Thyroid gland (tissue), 4 donors: ENCODE measurements around the gene DENND1C. TPM values are rescaled to one million over a fixed set of nuclear protein-coding genes. Genes with fewer than 3 reads are reported as not detected.

Experiments
- DNase-seq, 2 donors: peaks; one replicate each; pipeline ENCODE4 v3.0.0-alpha.2; 2019
- H3K27ac ChIP-seq, 3 donors: fragments of 200-600 bp; sonication (generic); 1 replicate in 2 of 3; 2 replicates in 1 of 3; pipeline ENCODE4 v1.5.1; 2016 to 2019; ENCODE audit warnings: mild to moderate bottlenecking in 1 of 3, moderate library complexity in 1 of 3
- H3K27me3 ChIP-seq: fragments of 200-600 bp; sonication (generic); one replicate; pipeline ENCODE4 v1.5.1; 2019
- H3K36me3 ChIP-seq, 2 donors: fragments of 200-600 bp; sonication (generic); one replicate each; pipeline ENCODE4 v1.5.1; 2016 to 2019
- H3K4me1 ChIP-seq, 2 donors: fragments of 200-600 bp; sonication (generic); one replicate each; pipeline ENCODE4 v1.5.1; 2017 to 2019
- H3K4me3 ChIP-seq, 3 donors: fragments of 200-600 bp; sonication (generic); replicated peaks in 1 of 3; 1 replicate in 2 of 3; 2 replicates in 1 of 3; pipeline ENCODE4 v1.5.1; 2016; ENCODE audit warnings: mild to moderate bottlenecking in 1 of 3
- H3K9me3 ChIP-seq: fragments of 200-600 bp; sonication (generic); one replicate; pipeline ENCODE4 v1.5.1; 2017
- POLR2A ChIP-seq, 2 donors: fragments of 450-650 bp; IDR thresholded peaks; one replicate each; pipeline ENCODE4 v1.6.1; 2017; ENCODE audit warnings: antibody characterized with exemption in 2 of 2, mild to moderate bottlenecking in 2 of 2, moderate library complexity in 1 of 2
- WGBS, 2 donors: methylation state at CpG; one replicate each; pipeline ENCODE4 v1.1.5; 2017; 5-methylcytosine and 5-hydroxymethylcytosine counted together
- intact Hi-C: fragments of 100-400 bp; cut with DNase I; formaldehyde crosslinking; loops from one replicate; pipeline ENCODE4 v1.15.1; 2023
- total RNA-seq, 4 donors: library from RNA; depleted of rRNA; stranded (reverse); fragments of >200 nt; gene quantifications; one replicate each; pipeline ENCODE4 v1.2.3, GENCODE V29; 2016
- TF ChIP-seq, protein P1 (sequence below), 6 experiments: fragments of 200-600 bp in 3 of 6; fragments of 450-650 bp in 3 of 6; sonication (generic) in 3 of 6; IDR thresholded peaks; one replicate each; pipeline ENCODE4 v1.5.1; 2016 to 2019; ENCODE audit warnings: antibody characterized with exemption in 6 of 6, mild to moderate bottlenecking in 2 of 6, inconsistent platforms in 1 of 6, moderate library complexity in 1 of 6

The DENND1C gene
- total RNA-seq, 4 donors from 2014 or later, result 1.3 to 2.1 (median 1.8) TPM; not detected in 1

- H3K27ac ChIP-seq, result no peak overlapping the region
- H3K27me3 ChIP-seq, result peaks cover 15% of the 10 kb centered on the region
- no peaks in the 10 kb centered on the region for H3K9me3 ChIP-seq
- no peak for TF ChIP-seq POLR2A (IDR thresholded peaks at IDR 0.05)
- TF ChIP-seq, protein P1, sequence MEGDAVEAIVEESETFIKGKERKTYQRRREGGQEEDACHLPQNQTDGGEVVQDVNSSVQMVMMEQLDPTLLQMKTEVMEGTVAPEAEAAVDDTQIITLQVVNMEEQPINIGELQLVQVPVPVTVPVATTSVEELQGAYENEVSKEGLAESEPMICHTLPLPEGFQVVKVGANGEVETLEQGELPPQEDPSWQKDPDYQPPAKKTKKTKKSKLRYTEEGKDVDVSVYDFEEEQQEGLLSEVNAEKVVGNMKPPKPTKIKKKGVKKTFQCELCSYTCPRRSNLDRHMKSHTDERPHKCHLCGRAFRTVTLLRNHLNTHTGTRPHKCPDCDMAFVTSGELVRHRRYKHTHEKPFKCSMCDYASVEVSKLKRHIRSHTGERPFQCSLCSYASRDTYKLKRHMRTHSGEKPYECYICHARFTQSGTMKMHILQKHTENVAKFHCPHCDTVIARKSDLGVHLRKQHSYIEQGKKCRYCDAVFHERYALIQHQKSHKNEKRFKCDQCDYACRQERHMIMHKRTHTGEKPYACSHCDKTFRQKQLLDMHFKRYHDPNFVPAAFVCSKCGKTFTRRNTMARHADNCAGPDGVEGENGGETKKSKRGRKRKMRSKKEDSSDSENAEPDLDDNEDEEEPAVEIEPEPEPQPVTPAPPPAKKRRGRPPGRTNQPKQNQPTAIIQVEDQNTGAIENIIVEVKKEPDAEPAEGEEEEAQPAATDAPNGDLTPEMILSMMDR (IDR thresholded peaks at IDR 0.05), result no peak
- H3K36me3 ChIP-seq, result no peaks in the 10 kb centered on the region
- no peak for DNase-seq
- intact Hi-C loops, result no loop called here
- H3K4me3 ChIP-seq, result no peak overlapping the region
- 37 to 38% methylated on average over 9 of the region's 9 CpGs for WGBS, 2 donors
- peaks cover 5 to 16% of the 10 kb centered on the region in 2 donors for H3K4me1 ChIP-seq
Measured at GRCh38 chr19:6528544-6529121, 47.0 kb upstream of the DENND1C start.

DNA sequence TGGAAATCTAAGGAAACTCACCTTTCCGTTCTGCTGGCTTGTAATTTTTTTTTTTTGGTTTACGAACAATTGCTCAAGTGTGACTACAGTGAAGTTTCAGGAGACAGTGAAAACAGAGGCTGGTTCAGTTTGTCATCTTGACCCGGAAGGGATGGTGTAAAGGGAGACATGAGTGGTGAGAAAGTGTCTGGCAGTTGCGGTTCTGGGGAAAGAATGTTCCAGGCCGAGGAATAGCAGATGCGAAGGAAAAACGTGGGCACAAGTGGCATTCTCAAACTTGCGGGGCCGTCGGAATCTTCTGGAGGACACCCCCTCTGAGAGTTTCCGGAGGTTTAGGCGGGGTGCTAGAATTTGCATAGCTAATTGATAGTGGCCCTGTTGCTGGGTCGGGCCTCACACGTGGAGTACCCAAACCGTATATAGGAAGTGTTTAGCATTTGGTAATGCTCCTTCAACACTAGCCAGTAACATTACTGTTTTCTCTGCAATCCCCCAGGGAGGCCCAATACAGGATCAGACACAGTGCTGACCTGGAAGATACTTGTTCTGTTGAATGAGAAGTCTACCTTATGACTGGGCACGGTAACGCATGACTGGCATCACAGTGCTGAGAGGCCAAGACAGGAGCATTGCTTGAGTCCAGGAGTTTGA, 46.4 kb upstream of the DENND1C start:
- 44 to 48% methylated on average over 17 of the region's 17 CpGs for WGBS, 2 donors

GRCh38 chr19:6524311-6524710, 42.7 kb upstream of the DENND1C start:
- H3K36me3 ChIP-seq, result no peaks in the 10 kb centered on the region
- no peak for DNase-seq
- no peaks in the 10 kb centered on the region for H3K9me3 ChIP-seq
- 58 to 63% methylated on average over 2 of the region's 2 CpGs for WGBS, 2 donors
- H3K27ac ChIP-seq, result no peak overlapping the region
- H3K4me1 ChIP-seq, result no peaks in the 10 kb centered on the region
- H3K4me3 ChIP-seq, result no peak overlapping the region
- TF ChIP-seq POLR2A (IDR thresholded peaks at IDR 0.05), result no peak
- TF ChIP-seq, protein P1 (IDR thresholded peaks at IDR 0.05), result no peak
- intact Hi-C loops, result no loop called here
- H3K27me3 ChIP-seq, result no peaks in the 10 kb centered on the region

More for the DNA sequence above, 46.4 kb upstream of the DENND1C start:
- no peaks in the 10 kb centered on the region for H3K9me3 ChIP-seq
- intact Hi-C loops, result no loop called here
- no peak overlapping the region for H3K4me3 ChIP-seq
- H3K36me3 ChIP-seq, result no peaks in the 10 kb centered on the region
- DNase-seq, result no peak
- peaks cover 14% of the 10 kb centered on the region for H3K27me3 ChIP-seq
- no peak for TF ChIP-seq POLR2A (IDR thresholded peaks at IDR 0.05)
- TF ChIP-seq, protein P1 (IDR thresholded peaks at IDR 0.05), result no peak
- H3K4me1 ChIP-seq, result peaks cover 5 to 16% of the 10 kb centered on the region in 2 donors
- H3K27ac ChIP-seq, result no peak overlapping the region

DNA sequence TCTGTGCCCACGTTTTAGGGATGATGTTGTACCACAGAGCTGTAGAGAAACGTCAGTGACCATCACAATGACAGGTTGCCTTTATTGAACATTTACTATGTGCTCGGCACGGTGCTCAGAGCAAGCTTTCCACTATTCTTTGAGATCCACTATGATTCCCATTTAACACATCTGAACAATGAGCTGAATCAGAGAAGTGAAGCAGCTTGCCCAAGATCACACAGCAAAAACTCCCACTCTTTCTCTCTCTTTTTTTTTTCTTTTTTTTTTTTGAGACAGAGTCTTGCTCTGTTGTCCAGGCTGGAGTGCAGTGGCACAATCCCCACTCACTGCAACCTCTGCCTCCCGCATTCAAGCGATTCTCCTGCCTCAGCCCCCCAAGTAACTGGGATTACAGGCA, 41.1 kb upstream of the DENND1C start:
- H3K27ac ChIP-seq, result no peak overlapping the region
- no peak for TF ChIP-seq POLR2A (IDR thresholded peaks at IDR 0.05)
- TF ChIP-seq, protein P1 (IDR thresholded peaks at IDR 0.05), result no peak
- H3K27me3 ChIP-seq, result no peaks in the 10 kb centered on the region
- no peak overlapping the region for H3K4me3 ChIP-seq
- no peaks in the 10 kb centered on the region for H3K9me3 ChIP-seq
- H3K36me3 ChIP-seq, result no peaks in the 10 kb centered on the region
- DNase-seq, result no peak
- no peaks in the 10 kb centered on the region for H3K4me1 ChIP-seq
- 77 to 87% methylated on average over 6 of the region's 6 CpGs for WGBS, 2 donors
- intact Hi-C loops, result no loop called here
